Measurements from ENCODE around the gene GLOD4. TPM values are rescaled to one million over a fixed set of nuclear protein-coding genes. Genes with fewer than 3 reads are reported as not detected.

The GLOD4 gene
- polyA plus RNA-seq, 3 donors = 41.8 to 50.7 (median 50.6) TPM

GRCh38 chr17:814371-814770, 32.3 kb upstream of the GLOD4 start:
- no peaks in the 10 kb centered on the region for H3K36me3 Mint-ChIP-seq
- no peak overlapping the region for H3K4me2 ChIP-seq (replicated peaks; ENCODE audit: extremely low read depth, low read length, poor library complexity, severe bottlenecking)
- no peaks in the 10 kb centered on the region for H4K20me1 ChIP-seq (ENCODE audit: insufficient read depth, low read length)
- H3K27ac ChIP-seq (ENCODE audit: low read depth in 1 of 2, low read length in 2 of 2) = no peak overlapping the region
- peaks cover 0 to 6% (median 1%) of the 10 kb centered on the region in 7 donors for H3K9me3 Mint-ChIP-seq
- H3K27me3 ChIP-seq (ENCODE audit: control insufficient read depth in 2 of 2, insufficient read depth in 2 of 2, low read length in 2 of 2) = no peaks in the 10 kb centered on the region
- no peak overlapping the region for H3K4me3 ChIP-seq (replicated peaks in 1 of 3; ENCODE audit: low read depth in 2 of 3, low read length in 3 of 3)
- H3K4me1 ChIP-seq (ENCODE audit: control insufficient read depth in 1 of 2, insufficient read depth in 2 of 2, low read length in 2 of 2) = no peaks in the 10 kb centered on the region
- no peak for TF ChIP-seq CTCF (IDR thresholded peaks at IDR 0.05)
- peaks cover 2 to 4% (median 4%) of the 10 kb centered on the region in 3 donors for H3K27me3 Mint-ChIP-seq (ENCODE audit: low read depth in 3 of 3)
- intact Hi-C loops (cut with micrococcal nuclease) = no loop called here
- no peak overlapping the region for H3K9ac ChIP-seq (ENCODE audit: insufficient read depth, low read length, poor library complexity, severe bottlenecking)
- H3K36me3 ChIP-seq (replicated peaks in 1 of 2; ENCODE audit: control insufficient read depth in 1 of 2, insufficient read depth in 2 of 2, low read length in 2 of 2) = no peaks in the 10 kb centered on the region
- H3K9me3 ChIP-seq (replicated peaks in 1 of 2; ENCODE audit: control insufficient read depth in 1 of 2, insufficient read depth in 1 of 2, low read length in 2 of 2) = no peaks in the 10 kb centered on the region
- 97% methylated on average over 11 of the region's 20 CpGs for WGBS (ENCODE audit: insufficient coverage)
- H3K27ac Mint-ChIP-seq = no peak overlapping the region
- H2AFZ ChIP-seq (ENCODE audit: insufficient read depth, low read depth, low read length, poor library complexity, severe bottlenecking) = no peak overlapping the region
- no peak overlapping the region for H3K4me3 Mint-ChIP-seq
- no peaks in the 10 kb centered on the region for H3K4me1 Mint-ChIP-seq
- H3K79me2 ChIP-seq (ENCODE audit: insufficient read depth, low read length) = no peaks in the 10 kb centered on the region
- DNase-seq = no peak

GRCh38 chr17:812638-813204, 30.6 kb upstream of the GLOD4 start:
- H3K4me3 Mint-ChIP-seq = no peak overlapping the region

More at GRCh38 chr17:812638-813204, 30.6 kb upstream of the GLOD4 start:
- Histone ChIP-seq H3K79me2 (ENCODE audit: insufficient read depth, low read length) (no peaks in the 10 kb centered on the region), H3K27ac (ENCODE audit: low read depth in 1 of 2, low read length in 2 of 2) (no peak overlapping the region), H3K9me3 (replicated peaks in 1 of 2; ENCODE audit: control insufficient read depth in 1 of 2, insufficient read depth in 1 of 2, low read length in 2 of 2) (no peaks in the 10 kb centered on the region), H3K9ac (ENCODE audit: insufficient read depth, low read length, poor library complexity, severe bottlenecking) (no peak overlapping the region), H2AFZ (ENCODE audit: insufficient read depth, low read depth, low read length, poor library complexity, severe bottlenecking) (no peak overlapping the region), H3K4me2 (replicated peaks; ENCODE audit: extremely low read depth, low read length, poor library complexity, severe bottlenecking) (no peak overlapping the region), H3K36me3 (replicated peaks in 1 of 2; ENCODE audit: control insufficient read depth in 1 of 2, insufficient read depth in 2 of 2, low read length in 2 of 2) (no peaks in the 10 kb centered on the region), H4K20me1 (ENCODE audit: insufficient read depth, low read length) (no peaks in the 10 kb centered on the region), H3K4me3 (replicated peaks in 1 of 3; ENCODE audit: low read depth in 2 of 3, low read length in 3 of 3) (no peak overlapping the region), H3K27me3 (ENCODE audit: control insufficient read depth in 2 of 2, insufficient read depth in 2 of 2, low read length in 2 of 2) (no peaks in the 10 kb centered on the region), H3K4me1 (ENCODE audit: control insufficient read depth in 1 of 2, insufficient read depth in 2 of 2, low read length in 2 of 2) (no peaks in the 10 kb centered on the region)
- DNase-seq = no peak
- Mint-ChIP-seq H3K27ac (no peak overlapping the region), H3K9me3 (peaks cover 0 to 7% (median 1%) of the 10 kb centered on the region in 7 donors), H3K4me1 (no peaks in the 10 kb centered on the region), H3K36me3 (no peaks in the 10 kb centered on the region), H3K27me3 (ENCODE audit: low read depth in 3 of 3) (peaks cover 4 to 5% (median 4%) of the 10 kb centered on the region in 3 donors)
- WGBS (ENCODE audit: insufficient coverage) = 93% methylated on average over 12 of the region's 14 CpGs
- intact Hi-C loops (cut with micrococcal nuclease) = no loop called here
- no peak for TF ChIP-seq CTCF (IDR thresholded peaks at IDR 0.05)
